Endothelial cell of umbilical vein (primary cell): Measurements from ENCODE around the gene DGKI. TPM values are rescaled to one million over a fixed set of nuclear protein-coding genes. Genes with fewer than 3 reads are reported as not detected.

ENCODE experiments used
- BruUV-seq: library from RNA; stranded (reverse); fragments of 400-500 nt; replicated peaks from 2 replicates; lab custom pipeline; 2021; lab: Mats Ljungman, UMichigan
- CTCF ChIA-PET: fragments of 300-600, 350-600 bp; sonication (Branson Sonifier 250); formaldehyde crosslinking; loops from one replicate; lab custom pipeline; 2021; ENCODE audit warnings: antibody characterized with exemption, inconsistent platforms; lab: Charles Lee
- POLR2A ChIA-PET: fragments of 300-600, 350-600 bp; sonication (Branson Sonifier 250); formaldehyde crosslinking; loops from one replicate; lab custom pipeline; 2021; ENCODE audit warnings: antibody characterized with exemption, inconsistent platforms; lab: Charles Lee
- DNase-seq: peaks from one replicate; pipeline ENCODE4 v3.0.0-alpha.2; 2011; ENCODE audit warnings: low read depth, low spot score
- FAIRE-seq: peaks from 2 replicates; lab custom pipeline; 2011; peaks lifted over from hg19 to GRCh38; lab: Jason Lieb, UNC
- H2AFZ ChIP-seq: 2 replicates; pipeline ENCODE4 v1.6.0; 2012; ENCODE audit warnings: low read depth, low read length, control low read depth, inconsistent platforms
- H3K27ac ChIP-seq: 2 replicates; pipeline ENCODE4 v1.5.1; 2011; ENCODE audit warnings: low read depth, mild to moderate bottlenecking, control low read depth, low read length, moderate library complexity; ENCODE audit not compliant: insufficient read depth
- H3K27me3 ChIP-seq, 2 experiments: 2 replicates each; pipeline versions ENCODE4 v1.6.0 to v1.6.1; 2011; ENCODE audit warnings: low read length in 2 of 2, mixed read lengths in 1 of 2; ENCODE audit not compliant: control insufficient read depth in 2 of 2, insufficient read depth in 2 of 2
- H3K36me3 ChIP-seq, 2 experiments: 2 replicates in 1 of 2; 3 replicates in 1 of 2; pipeline ENCODE4 v1.5.1; 2011; ENCODE audit warnings: low read length in 2 of 2, mild to moderate bottlenecking in 1 of 2, moderate library complexity in 1 of 2; ENCODE audit not compliant: control insufficient read depth in 2 of 2, insufficient read depth in 2 of 2; ENCODE audit errors: extremely low read depth in 1 of 2
- H3K4me1 ChIP-seq: 3 replicates; pipeline ENCODE4 v1.5.1; 2011; ENCODE audit warnings: mild to moderate bottlenecking, low read length; ENCODE audit not compliant: control insufficient read depth, insufficient read depth; ENCODE audit errors: extremely low read depth
- H3K4me2 ChIP-seq: 2 replicates; pipeline ENCODE4 v1.6.1; 2011; ENCODE audit warnings: low read length, control low read depth, mixed read lengths; ENCODE audit not compliant: insufficient read depth
- H3K4me3 ChIP-seq, 3 experiments: fragments of 200-600 bp in 1 of 3; sonication (generic), shearing (Covaris generic) in 1 of 3; replicated peaks in 1 of 3; 2 replicates each; pipeline ENCODE4 v1.5.1; 2011 to 2016; ENCODE audit warnings: control low read depth in 3 of 3, low read length in 3 of 3, mild to moderate bottlenecking in 2 of 3, inconsistent platforms in 1 of 3, low read depth in 1 of 3, moderate library complexity in 1 of 3; ENCODE audit not compliant: insufficient read depth in 1 of 3
- H3K79me2 ChIP-seq: 2 replicates; pipeline ENCODE4 v1.6.0; 2012; ENCODE audit warnings: low read length, inconsistent platforms; ENCODE audit not compliant: control insufficient read depth, insufficient read depth
- H3K9ac ChIP-seq: replicated peaks from 2 replicates; pipeline ENCODE3; 2011; ENCODE audit warnings: low read length, control low read depth; ENCODE audit not compliant: insufficient read depth; ENCODE audit errors: extremely low read depth
- H3K9me1 ChIP-seq: replicated peaks from 3 replicates; pipeline ENCODE4 v1.6.0; 2011; ENCODE audit warnings: mild to moderate bottlenecking, low read length; ENCODE audit not compliant: control insufficient read depth, insufficient read depth; ENCODE audit errors: extremely low read depth
- H3K9me3 ChIP-seq: replicated peaks from 2 replicates; pipeline ENCODE4 v1.5.1; 2012; ENCODE audit warnings: low read length, inconsistent platforms; ENCODE audit not compliant: control insufficient read depth, insufficient read depth
- H4K20me1 ChIP-seq: replicated peaks from 2 replicates; pipeline ENCODE3; 2011; ENCODE audit warnings: mild to moderate bottlenecking, low read length; ENCODE audit not compliant: control insufficient read depth, insufficient read depth; ENCODE audit errors: extremely low read depth
- CTCF ChIP-seq, 2 donors: IDR thresholded peaks; 1 replicate in 1 of 2; 2 replicates in 1 of 2; pipeline ENCODE4 v1.5.1; 2011; ENCODE audit warnings: low read length in 2 of 2, mild to moderate bottlenecking in 2 of 2, moderate library complexity in 2 of 2, control low read depth in 1 of 2, inconsistent platforms in 1 of 2, low read depth in 1 of 2; ENCODE audit not compliant: insufficient read depth in 1 of 2; ENCODE audit errors: extremely low read depth in 1 of 2
- FOS ChIP-seq: IDR thresholded peaks from 2 replicates; pipeline ENCODE4 v1.6.1; 2011; ENCODE audit warnings: mild to moderate bottlenecking, low read length, moderate library complexity, borderline replicate concordance; ENCODE audit not compliant: insufficient read depth
- GATA2 ChIP-seq: IDR thresholded peaks from 2 replicates; pipeline ENCODE4 v1.7.0; 2011; ENCODE audit warnings: low read depth, mild to moderate bottlenecking, moderate library complexity, mixed read lengths, low read length; ENCODE audit not compliant: insufficient read length, insufficient read depth
- JUN ChIP-seq: IDR thresholded peaks from 2 replicates; pipeline ENCODE4 v1.6.1; 2011; ENCODE audit warnings: borderline replicate concordance, low read depth; ENCODE audit not compliant: insufficient read length, insufficient read depth
- MYC ChIP-seq: IDR thresholded peaks from one replicate; pipeline ENCODE4 v1.6.1; 2011; ENCODE audit warnings: mild to moderate bottlenecking, low read depth, low read length
- POLR2A ChIP-seq: IDR thresholded peaks from 2 replicates; pipeline ENCODE4 v1.6.1; 2012; ENCODE audit warnings: low read depth, mild to moderate bottlenecking, control low read depth, low read length
- POLR2AphosphoS5 ChIP-seq: IDR thresholded peaks from 2 replicates; pipeline ENCODE4 v1.6.1; 2012; ENCODE audit warnings: low read depth, mild to moderate bottlenecking, control low read depth, low read length, moderate library complexity; ENCODE audit not compliant: insufficient read depth
- dilution Hi-C: fragments of 300-500 bp; cut with MboI; formaldehyde crosslinking; loops from one replicate; pipeline ENCODE4 v1.15.0; 2019; ENCODE audit warnings: low sequenced_read_pairs; ENCODE audit not compliant: extremely low pct_ligation_motif_present
- intact Hi-C: fragments of 100-400 bp; cut with micrococcal nuclease; formaldehyde crosslinking; loops from one replicate; pipeline ENCODE4 v1.10.0; 2022
- polyA plus RNA-seq, 4 experiments: library from polyadenylated mRNA; depleted of rRNA in 3 of 4; stranded (reverse) in 3 of 4; unstranded in 1 of 4; fragments of >200 nt; gene quantifications; 2 replicates each; pipeline versions ENCODE4 v1.2.1 to v1.2.3, GENCODE V29; 2011 to 2012; ENCODE audit warnings: missing spikeins in 1 of 4
- total RNA-seq: library from RNA; stranded (reverse); gene quantifications from 2 replicates; pipeline ENCODE4 v1.2.3, GENCODE V29; 2021
- TF ChIP-seq, protein P1 (sequence below): IDR thresholded peaks from 2 replicates; pipeline ENCODE4 v1.6.1; 2011; ENCODE audit not compliant: insufficient read depth, insufficient read length

DGKI gene
- total and polyA plus RNA-seq, 2 donors (not counting 3 experiments of a cell fraction or from before 2014, with no cell fraction given) = 0.11 to 0.51 TPM

DNA sequence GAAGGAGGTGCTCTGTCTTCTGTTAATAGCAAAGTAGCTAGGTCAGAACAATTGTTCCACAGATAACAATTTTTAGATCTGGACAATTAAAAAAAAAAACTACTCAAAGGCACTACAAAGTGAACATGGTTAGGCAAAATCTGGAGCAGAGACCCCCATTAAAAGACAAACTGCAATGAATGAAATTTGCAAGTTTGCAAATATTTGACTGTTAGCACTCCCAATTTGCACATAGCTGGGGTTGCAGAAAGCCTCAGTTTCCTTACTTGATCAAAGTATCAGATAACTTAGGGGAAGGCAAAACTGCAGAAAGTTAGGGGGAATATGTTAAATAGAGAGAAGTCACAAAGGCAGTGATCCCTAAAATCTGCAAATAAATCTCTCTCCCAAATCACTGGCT lies 68.3 kb downstream of the DGKI start:
- Histone ChIP-seq H3K4me3 (no peak overlapping the region), H3K27ac (no peak overlapping the region), H3K9ac (no peak overlapping the region), H4K20me1 (no peaks in the 10 kb centered on the region), H3K36me3 (no peaks in the 10 kb centered on the region), H2AFZ (no peak overlapping the region), H3K4me2 (no peak overlapping the region), H3K9me1 (no peaks in the 10 kb centered on the region), H3K79me2 (no peaks in the 10 kb centered on the region), H3K27me3 (peaks cover 3 to 5% of the 10 kb centered on the region in 2 experiments), H3K9me3 (no peaks in the 10 kb centered on the region), H3K4me1 (no peaks in the 10 kb centered on the region)
- ChIA-PET POLR2A (no interaction called here), CTCF (no interaction called here)
- BruUV-seq = no TSS peak
- TF ChIP-seq JUN (no peak), MYC (no peak), POLR2A (no peak), POLR2AphosphoS5 (no peak), FOS (no peak)
- FAIRE-seq (no peak), DNase-seq (no peak)
- dilution Hi-C loops = no loop called here
- intact Hi-C loops = no loop called here

- FAIRE-seq (no peak), DNase-seq (peak; percentile 19)
- Histone ChIP-seq H3K4me3 (no peak overlapping the region), H3K36me3 (no peaks in the 10 kb centered on the region), H3K4me1 (peaks cover 10% of the 10 kb centered on the region), H2AFZ (no peak overlapping the region), H3K9ac (no peak overlapping the region), H3K9me1 (no peaks in the 10 kb centered on the region), H3K27ac (no peak overlapping the region), H3K79me2 (no peaks in the 10 kb centered on the region), H3K4me2 (no peak overlapping the region), H3K27me3 (peaks cover 0 to 2% of the 10 kb centered on the region in 2 experiments), H4K20me1 (no peaks in the 10 kb centered on the region), H3K9me3 (no peaks in the 10 kb centered on the region)
- ChIA-PET CTCF (no interaction called here), POLR2A (no interaction called here)
- intact Hi-C loops = no loop called here
- BruUV-seq = no TSS peak
- dilution Hi-C loops = no loop called here
- no peak for TF ChIP-seq MYC
- no peak for TF ChIP-seq POLR2A
- no peak for TF ChIP-seq POLR2AphosphoS5
- no peak for TF ChIP-seq JUN
- TF ChIP-seq, protein P1, sequence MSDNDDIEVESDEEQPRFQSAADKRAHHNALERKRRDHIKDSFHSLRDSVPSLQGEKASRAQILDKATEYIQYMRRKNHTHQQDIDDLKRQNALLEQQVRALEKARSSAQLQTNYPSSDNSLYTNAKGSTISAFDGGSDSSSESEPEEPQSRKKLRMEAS = no peak
- peak; percentile 72 for TF ChIP-seq FOS
- no peak for TF ChIP-seq CTCF (IDR thresholded peaks at IDR 0.05; ENCODE audit: extremely low read depth in 1 of 2, insufficient read depth in 1 of 2, low read depth in 1 of 2, low read length in 2 of 2)
- TF ChIP-seq GATA2 = no peak
These were observed 72.0 kb downstream of the DGKI start for GRCh38 chr7:137774793-137775201.
